WERI-Rb-1 (cell line): ENCODE data around the gene PARM1.
A peak's percentile ranks its signal among the peaks of the same experiment; 100 is the strongest.

Experiments used
- DNase-seq: peaks from one replicate; pipeline ENCODE4 v3.0.0-alpha.2; 2020
- H3K27ac ChIP-seq: fragments of 250-450 bp; sonication (Bioruptor Pico); 2 replicates; pipeline ENCODE4 v1.5.1; 2020; ENCODE audit warnings: mild to moderate bottlenecking, moderate library complexity
- H3K27me3 ChIP-seq: fragments of 250-450 bp; sonication (Bioruptor Pico); 2 replicates; pipeline ENCODE4 v1.5.1; 2021; ENCODE audit warnings: mild to moderate bottlenecking, low read depth, moderate library complexity; ENCODE audit not compliant: insufficient read depth, severe bottlenecking
- H3K36me3 ChIP-seq: fragments of 250-450 bp; sonication (Bioruptor Pico); 2 replicates; pipeline ENCODE4 v1.5.1; 2020; ENCODE audit warnings: mild to moderate bottlenecking, moderate library complexity
- H3K4me3 ChIP-seq: 2 replicates; pipeline ENCODE4 v1.5.1; 2011; ENCODE audit warnings: low read depth, mild to moderate bottlenecking, control low read depth, low read length
- H3K9me3 ChIP-seq: fragments of 250-450 bp; sonication (Bioruptor Pico); 2 replicates; pipeline ENCODE4 v1.5.1; 2021; ENCODE audit warnings: mild to moderate bottlenecking, moderate library complexity; ENCODE audit not compliant: severe bottlenecking
- TF ChIP-seq, protein P1 (sequence below): IDR thresholded peaks from 2 replicates; pipeline ENCODE4 v1.5.1; 2011; ENCODE audit warnings: low read depth, mild to moderate bottlenecking, control low read depth, inconsistent platforms, low read length

The PARM1 gene

DNA sequence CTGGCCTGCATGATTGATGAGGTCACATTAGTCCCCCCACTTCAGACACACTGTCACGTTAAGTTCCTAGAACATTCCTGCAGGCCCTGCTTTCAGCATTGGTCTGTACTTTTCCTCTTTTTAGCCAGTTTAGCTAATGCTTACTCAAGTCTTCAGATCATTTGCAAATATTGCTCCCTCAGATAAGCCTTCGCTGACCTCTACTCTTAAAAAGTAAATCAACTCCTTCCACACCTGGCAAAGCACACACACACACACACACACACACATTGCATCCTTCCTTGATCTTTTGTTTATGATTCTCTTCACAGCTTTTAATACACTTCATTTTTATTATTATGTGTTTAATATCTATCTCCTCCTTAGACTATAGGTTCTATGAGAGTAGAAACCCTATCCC, 31.4 kb downstream of the PARM1 start:
- H3K36me3 ChIP-seq = no peaks in the 10 kb centered on the region
- H3K4me3 ChIP-seq = no peak overlapping the region
- DNase-seq = no peak
- H3K27ac ChIP-seq = no peak overlapping the region
- no peaks in the 10 kb centered on the region for H3K9me3 ChIP-seq
- TF ChIP-seq, protein P1, sequence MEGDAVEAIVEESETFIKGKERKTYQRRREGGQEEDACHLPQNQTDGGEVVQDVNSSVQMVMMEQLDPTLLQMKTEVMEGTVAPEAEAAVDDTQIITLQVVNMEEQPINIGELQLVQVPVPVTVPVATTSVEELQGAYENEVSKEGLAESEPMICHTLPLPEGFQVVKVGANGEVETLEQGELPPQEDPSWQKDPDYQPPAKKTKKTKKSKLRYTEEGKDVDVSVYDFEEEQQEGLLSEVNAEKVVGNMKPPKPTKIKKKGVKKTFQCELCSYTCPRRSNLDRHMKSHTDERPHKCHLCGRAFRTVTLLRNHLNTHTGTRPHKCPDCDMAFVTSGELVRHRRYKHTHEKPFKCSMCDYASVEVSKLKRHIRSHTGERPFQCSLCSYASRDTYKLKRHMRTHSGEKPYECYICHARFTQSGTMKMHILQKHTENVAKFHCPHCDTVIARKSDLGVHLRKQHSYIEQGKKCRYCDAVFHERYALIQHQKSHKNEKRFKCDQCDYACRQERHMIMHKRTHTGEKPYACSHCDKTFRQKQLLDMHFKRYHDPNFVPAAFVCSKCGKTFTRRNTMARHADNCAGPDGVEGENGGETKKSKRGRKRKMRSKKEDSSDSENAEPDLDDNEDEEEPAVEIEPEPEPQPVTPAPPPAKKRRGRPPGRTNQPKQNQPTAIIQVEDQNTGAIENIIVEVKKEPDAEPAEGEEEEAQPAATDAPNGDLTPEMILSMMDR = no peak
- H3K27me3 ChIP-seq = no peaks in the 10 kb centered on the region

- DNase-seq = no peak
- Histone ChIP-seq H3K9me3 (no peaks in the 10 kb centered on the region), H3K27ac (no peak overlapping the region), H3K27me3 (no peaks in the 10 kb centered on the region), H3K4me3 (no peak overlapping the region), H3K36me3 (no peaks in the 10 kb centered on the region)
- TF ChIP-seq, protein P1 = no peak
Measured at GRCh38 chr4:74967324-74967723, 34.4 kb downstream of the PARM1 start.

DNA sequence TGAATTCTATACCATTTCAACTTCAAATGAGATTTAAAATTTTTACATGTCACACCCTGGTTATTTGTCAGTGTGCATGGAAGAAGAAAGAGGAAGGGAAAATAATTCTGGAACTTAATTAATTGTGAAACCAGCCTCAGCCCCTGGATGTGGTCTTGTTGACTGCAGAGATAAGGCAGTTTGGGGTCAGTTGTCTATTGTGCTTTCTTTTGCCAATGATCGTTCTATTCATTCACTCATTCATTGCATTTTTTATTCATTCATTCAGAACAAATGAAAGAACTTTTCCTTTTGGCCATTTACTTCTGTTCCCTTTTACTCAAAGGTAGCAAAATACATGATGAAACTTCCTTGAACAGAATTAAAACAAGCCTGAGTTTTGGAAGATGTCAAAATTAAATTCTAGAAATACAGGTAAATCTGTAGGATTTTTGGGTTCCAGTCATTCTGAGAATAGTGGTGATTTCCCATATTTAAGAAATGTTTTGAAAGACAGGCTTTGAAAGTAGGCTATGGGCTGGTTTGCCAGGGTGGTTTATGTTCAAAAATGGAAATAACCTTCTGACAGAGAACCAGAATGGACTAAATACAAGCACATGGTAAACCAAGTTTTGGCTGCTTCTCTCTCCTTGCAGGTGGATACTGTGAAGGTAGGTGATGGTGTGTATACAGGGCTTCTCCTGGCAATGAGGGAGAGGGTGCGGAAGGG, 35.7 kb downstream of the PARM1 start:
- TF ChIP-seq, protein P1 = no peak
- DNase-seq = no peak
- Histone ChIP-seq H3K36me3 (no peaks in the 10 kb centered on the region), H3K27me3 (no peaks in the 10 kb centered on the region), H3K27ac (no peak overlapping the region), H3K4me3 (no peak overlapping the region), H3K9me3 (no peaks in the 10 kb centered on the region)

GRCh38 chr4:74969507-74970474, 36.9 kb downstream of the PARM1 start:
- no peaks in the 10 kb centered on the region for H3K9me3 ChIP-seq
- H3K4me3 ChIP-seq = no peak overlapping the region
- H3K27me3 ChIP-seq = no peaks in the 10 kb centered on the region
- H3K36me3 ChIP-seq = no peaks in the 10 kb centered on the region
- no peak for DNase-seq
- TF ChIP-seq, protein P1 = peak; percentile 16; the same call in 1 of the 2 replicates
- no peak overlapping the region for H3K27ac ChIP-seq

- Histone ChIP-seq H3K36me3 (no peaks in the 10 kb centered on the region), H3K27ac (no peak overlapping the region), H3K27me3 (no peaks in the 10 kb centered on the region), H3K4me3 (no peak overlapping the region), H3K9me3 (no peaks in the 10 kb centered on the region)
- TF ChIP-seq, protein P1 = no peak
- DNase-seq = no peak
Measured at GRCh38 chr4:74970577-74970976, 37.7 kb downstream of the PARM1 start.
